ENCODE measurements around the gene S100A2. TPM values are rescaled to one million over a fixed set of nuclear protein-coding genes. Genes with fewer than 3 reads are reported as not detected.
A peak's percentile ranks its signal among the peaks of the same experiment; 100 is the strongest.
"Not testable (repeated sequence)": the region's sequence is repeated elsewhere in the genome, so short reads cannot be mapped to it uniquely, and the experiment has no call there.

Gene S100A2
- total RNA-seq, 1 experiment from 2014 or later: 5.3 TPM

DNA sequence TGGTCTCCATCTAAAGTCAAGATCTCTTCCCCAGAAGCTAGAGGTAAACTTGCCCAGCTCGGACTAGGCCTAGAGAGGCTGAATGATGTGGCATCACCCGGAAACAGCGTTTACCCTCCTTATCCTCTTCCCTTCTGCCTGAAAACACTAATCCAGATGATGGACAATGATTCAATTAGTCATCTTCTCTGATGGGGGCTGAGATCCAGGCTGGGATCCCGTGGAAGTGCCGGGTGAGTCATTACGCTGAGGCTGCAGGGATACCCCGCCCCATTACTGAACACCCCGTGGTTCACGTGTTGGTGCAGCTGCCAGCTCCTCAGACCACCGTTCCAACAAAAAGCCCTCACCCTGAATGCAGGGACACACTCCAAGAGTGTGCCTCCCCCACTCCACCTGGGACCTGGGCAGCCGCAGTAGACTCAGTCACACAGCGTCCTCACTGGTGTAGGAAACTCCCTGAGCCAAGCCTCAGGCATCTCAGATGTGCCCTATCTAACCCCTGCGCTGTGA lies 31.9 kb downstream of the S100A2 start:
- DNase-seq (ENCODE audit: low read depth in 1 of 2, low spot score in 2 of 2): peak; percentile 90 to 91
- Histone ChIP-seq H3K9me3 (replicated peaks) (no peaks in the 10 kb centered on the region), H3K4me1 (replicated peaks) (peaks cover 40% of the 10 kb centered on the region), H3K27me3 (replicated peaks) (no peaks in the 10 kb centered on the region), H3K4me3 (peak overlapping the region; percentile 73), H3K27ac (peak overlapping the region; percentile 86), H3K36me3 (peaks cover 32% of the 10 kb centered on the region)

GRCh38 chr1:153532769-153533599 lies 32.7 kb downstream of the S100A2 start:
- Histone ChIP-seq H3K4me3 (peak overlapping the region; percentile 73), H3K27ac (peak overlapping the region; percentile 86), H3K36me3 (peaks cover 32% of the 10 kb centered on the region), H3K27me3 (replicated peaks) (no peaks in the 10 kb centered on the region), H3K4me1 (replicated peaks) (peaks cover 40% of the 10 kb centered on the region), H3K9me3 (replicated peaks) (no peaks in the 10 kb centered on the region)
- DNase-seq (ENCODE audit: low read depth in 1 of 2, low spot score in 2 of 2): peak; percentile 76 to 80

DNA sequence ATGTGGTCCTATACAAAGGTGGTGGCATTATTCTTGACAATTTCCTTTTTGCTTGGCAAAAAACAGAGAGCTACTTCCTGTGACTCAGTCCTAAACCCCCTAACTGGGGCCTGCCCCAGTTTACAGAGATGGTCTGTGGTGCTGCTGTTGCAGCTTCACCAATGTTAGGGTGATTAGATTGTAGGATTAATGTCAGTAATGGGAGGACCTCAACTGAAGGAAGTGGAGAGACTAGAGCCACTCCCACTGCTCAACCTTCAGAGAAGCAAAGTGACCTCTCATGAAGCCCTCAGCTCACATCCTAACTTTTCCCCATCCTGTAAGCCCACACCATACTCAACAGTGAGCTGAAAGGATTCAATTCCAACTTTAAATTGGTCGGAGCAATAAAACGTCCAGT lies 33.5 kb downstream of the S100A2 start:
- H3K9me3 ChIP-seq (replicated peaks): no peaks in the 10 kb centered on the region
- no peak overlapping the region for H3K27ac ChIP-seq
- peaks cover 40% of the 10 kb centered on the region for H3K4me1 ChIP-seq (replicated peaks)
- no peak for DNase-seq (ENCODE audit: low read depth in 1 of 2, low spot score in 2 of 2)
- peaks cover 32% of the 10 kb centered on the region for H3K36me3 ChIP-seq
- no peak overlapping the region for H3K4me3 ChIP-seq
- no peaks in the 10 kb centered on the region for H3K27me3 ChIP-seq (replicated peaks)

- no peak overlapping the region for H3K4me3 ChIP-seq
- no peaks in the 10 kb centered on the region for H3K9me3 ChIP-seq (replicated peaks)
- no peak overlapping the region for H3K27ac ChIP-seq
- peaks cover 38% of the 10 kb centered on the region for H3K4me1 ChIP-seq (replicated peaks)
- peaks cover 32% of the 10 kb centered on the region for H3K36me3 ChIP-seq
- H3K27me3 ChIP-seq (replicated peaks): no peaks in the 10 kb centered on the region
- DNase-seq (ENCODE audit: low read depth in 1 of 2, low spot score in 2 of 2): no peak
Measured at GRCh38 chr1:153531638-153532037, 34.0 kb downstream of the S100A2 start.

DNA sequence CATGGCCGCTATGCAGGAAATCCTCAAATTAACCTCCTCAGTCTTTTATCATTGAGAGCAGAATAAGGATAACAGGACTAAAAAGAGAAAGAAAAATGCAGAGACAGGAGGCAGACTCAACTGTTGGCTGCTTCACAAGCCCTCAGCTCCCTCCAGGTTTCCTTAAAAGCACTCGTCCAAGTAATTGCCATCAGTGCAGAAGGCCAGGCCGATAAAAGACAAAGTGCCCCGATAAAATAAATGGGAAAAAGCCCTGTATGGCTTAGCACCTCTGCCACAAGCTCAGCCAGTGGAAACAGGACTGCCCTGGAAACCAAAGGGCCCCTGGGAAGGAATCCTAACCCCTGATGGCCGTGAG lies 38.0 kb downstream of the S100A2 start:
- DNase-seq (ENCODE audit: low read depth in 1 of 2, low spot score in 2 of 2): no peak
- H3K36me3 ChIP-seq: peaks cover 3% of the 10 kb centered on the region
- H3K4me3 ChIP-seq: no peak overlapping the region
- no peak overlapping the region for H3K27ac ChIP-seq
- peaks cover 6% of the 10 kb centered on the region for H3K4me1 ChIP-seq (replicated peaks)
- H3K27me3 ChIP-seq (replicated peaks): no peaks in the 10 kb centered on the region
- no peaks in the 10 kb centered on the region for H3K9me3 ChIP-seq (replicated peaks)

- no peak overlapping the region for H3K4me3 ChIP-seq
- DNase-seq (ENCODE audit: low read depth in 1 of 2, low spot score in 2 of 2): no peak
- no peaks in the 10 kb centered on the region for H3K27me3 ChIP-seq (replicated peaks)
- peaks cover 2% of the 10 kb centered on the region for H3K4me1 ChIP-seq (replicated peaks)
- no peak overlapping the region for H3K27ac ChIP-seq
- no peaks in the 10 kb centered on the region for H3K9me3 ChIP-seq (replicated peaks)
- H3K36me3 ChIP-seq: peaks cover 3% of the 10 kb centered on the region; the same call in 1 of the 2 replicates
Measured at GRCh38 chr1:153527023-153527682, 38.5 kb downstream of the S100A2 start.

- Histone ChIP-seq H3K4me1 (replicated peaks) (no peaks in the 10 kb centered on the region), H3K27ac (no peak overlapping the region), H3K36me3 (peaks cover 3% of the 10 kb centered on the region; the same call in 1 of the 2 replicates), H3K4me3 (no peak overlapping the region), H3K27me3 (replicated peaks) (no peaks in the 10 kb centered on the region), H3K9me3 (replicated peaks) (no peaks in the 10 kb centered on the region)
- DNase-seq (ENCODE audit: low read depth in 1 of 2, low spot score in 2 of 2): no peak
Measured at GRCh38 chr1:153526132-153526543, 39.5 kb downstream of the S100A2 start.

DNA sequence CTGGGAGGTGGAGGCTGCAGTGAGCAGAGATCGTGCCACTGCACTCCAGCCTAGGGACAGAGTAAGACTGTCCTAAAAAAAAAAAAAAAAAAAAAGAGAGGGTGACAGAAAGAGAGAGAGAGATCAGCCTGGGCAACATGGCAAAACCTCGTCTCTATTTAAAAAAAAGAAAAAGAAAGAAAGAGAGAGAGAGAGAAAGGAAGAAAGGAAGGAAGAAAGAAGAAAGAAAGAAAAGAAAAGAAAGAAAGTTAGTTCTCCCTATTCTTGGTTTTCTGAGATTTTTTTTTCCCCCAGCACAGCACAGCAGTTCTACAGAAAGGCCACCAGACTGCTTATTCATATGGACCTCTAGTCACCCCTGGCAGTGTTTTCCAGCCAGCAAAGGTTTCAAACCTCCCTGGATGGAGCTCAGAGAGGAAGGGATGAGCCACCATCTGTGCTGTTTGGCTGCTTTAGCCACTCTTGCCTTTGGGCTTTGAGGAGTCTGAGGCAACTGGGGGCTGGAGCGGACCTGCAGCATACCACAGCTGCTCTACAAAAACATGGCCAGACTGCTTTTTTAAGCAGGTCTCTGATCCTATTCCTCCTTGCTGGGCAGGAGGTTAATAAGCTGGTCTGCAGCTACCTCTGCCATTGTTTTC lies 40.4 kb downstream of the S100A2 start:
- Histone ChIP-seq H3K4me1 (replicated peaks) (no peaks in the 10 kb centered on the region), H3K27me3 (replicated peaks) (no peaks in the 10 kb centered on the region), H3K9me3 (replicated peaks) (no peaks in the 10 kb centered on the region), H3K36me3 (0 out of 2 replicates have a peak, but pooled peaks cover 3% of the 10 kb centered on the region), H3K4me3 (no peak overlapping the region), H3K27ac (no peak overlapping the region)
- no peak for DNase-seq (ENCODE audit: low read depth in 1 of 2, low spot score in 2 of 2)

- not testable (repeated sequence) for H3K4me3 ChIP-seq; H3K4me1 ChIP-seq (replicated peaks); H3K36me3 ChIP-seq; H3K9me3 ChIP-seq (replicated peaks); H3K27me3 ChIP-seq (replicated peaks); H3K27ac ChIP-seq; DNase-seq (ENCODE audit: low read depth in 1 of 2, low spot score in 2 of 2)
Measured at GRCh38 chr1:153522353-153523048, 43.1 kb downstream of the S100A2 start.

GRCh38 chr1:153521808-153522207 lies 43.8 kb downstream of the S100A2 start:
- not testable (repeated sequence) for H3K27me3 ChIP-seq (replicated peaks); DNase-seq (ENCODE audit: low read depth in 1 of 2, low spot score in 2 of 2); H3K4me3 ChIP-seq; H3K9me3 ChIP-seq (replicated peaks); H3K4me1 ChIP-seq (replicated peaks); H3K27ac ChIP-seq; H3K36me3 ChIP-seq

DNA sequence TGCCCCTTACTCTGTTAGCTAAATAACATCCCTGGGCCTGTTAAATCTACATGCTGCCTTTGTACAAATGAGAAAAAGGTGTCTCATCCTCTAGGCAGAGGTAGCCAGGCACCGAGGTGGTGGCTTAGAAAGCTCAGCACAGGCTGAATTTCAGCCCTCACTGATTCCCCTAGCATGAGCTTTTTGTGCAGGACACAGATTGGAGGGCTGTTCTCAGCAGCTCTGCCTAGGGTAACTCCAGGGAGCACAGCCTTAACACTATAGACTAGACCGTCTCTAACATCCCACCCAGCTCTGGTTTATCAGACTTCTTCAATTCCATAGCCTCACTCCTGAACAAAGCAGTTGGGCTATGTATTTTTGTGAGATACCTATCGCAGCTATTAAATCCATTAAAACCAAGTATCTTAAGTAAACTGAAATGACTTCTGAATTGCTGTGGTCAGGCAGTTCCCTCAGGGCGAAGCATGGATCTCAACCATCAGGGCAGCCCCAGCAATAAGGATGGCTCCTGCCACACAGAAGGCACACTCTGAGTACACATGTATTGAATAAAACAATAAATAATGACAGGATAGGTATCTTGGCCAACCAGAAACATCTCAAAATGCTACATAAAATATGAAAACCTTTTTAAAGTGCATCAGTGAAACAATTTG lies 44.7 kb downstream of the S100A2 start:
- DNase-seq (ENCODE audit: low read depth in 1 of 2, low spot score in 2 of 2): no peak
- H3K4me1 ChIP-seq (replicated peaks): 0 out of 2 replicates have a peak, but pooled peaks cover 3% of the 10 kb centered on the region
- no peaks in the 10 kb centered on the region for H3K9me3 ChIP-seq (replicated peaks)
- H3K36me3 ChIP-seq: no peaks in the 10 kb centered on the region
- no peaks in the 10 kb centered on the region for H3K27me3 ChIP-seq (replicated peaks)
- no peak overlapping the region for H3K4me3 ChIP-seq
- H3K27ac ChIP-seq: no peak overlapping the region

DNA sequence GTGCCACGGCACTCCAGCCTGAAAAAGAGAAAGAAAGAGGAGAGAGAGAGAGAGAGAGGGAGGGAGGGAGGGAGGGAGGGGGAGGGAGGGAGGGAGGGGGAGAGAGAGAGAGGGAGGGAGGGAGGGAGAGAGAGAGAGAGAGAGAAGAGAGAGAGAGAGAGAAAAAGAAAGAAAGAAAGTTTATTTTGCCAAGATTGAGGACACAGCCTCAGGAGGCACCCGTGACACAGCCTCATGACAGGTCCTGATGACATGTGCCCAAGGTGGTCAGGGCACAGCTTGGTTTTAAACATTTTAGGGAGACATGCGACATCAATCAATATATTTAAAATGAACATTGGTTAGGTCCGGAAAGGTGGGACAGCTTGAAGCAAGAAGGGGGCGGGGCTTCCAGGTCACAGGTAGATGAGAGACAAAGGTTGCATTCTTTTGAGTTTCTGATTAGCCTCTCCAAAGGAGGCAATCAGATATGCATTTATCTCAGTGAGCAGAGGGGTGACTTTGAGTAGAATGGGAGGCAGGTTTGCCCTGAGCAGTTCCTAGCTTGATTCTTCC lies 45.4 kb downstream of the S100A2 start:
- H3K36me3 ChIP-seq; DNase-seq (ENCODE audit: low read depth in 1 of 2, low spot score in 2 of 2); H3K9me3 ChIP-seq (replicated peaks); H3K27ac ChIP-seq; H3K27me3 ChIP-seq (replicated peaks); H3K4me3 ChIP-seq; H3K4me1 ChIP-seq (replicated peaks): not testable (repeated sequence)

GRCh38 chr1:153519242-153519641 lies 46.4 kb downstream of the S100A2 start:
- no peak for DNase-seq (ENCODE audit: low read depth in 1 of 2, low spot score in 2 of 2)
- 0 out of 2 replicates have a peak, but pooled peaks cover 3% of the 10 kb centered on the region for H3K4me1 ChIP-seq (replicated peaks)
- no peak overlapping the region for H3K27ac ChIP-seq
- no peaks in the 10 kb centered on the region for H3K36me3 ChIP-seq
- no peaks in the 10 kb centered on the region for H3K9me3 ChIP-seq (replicated peaks)
- H3K27me3 ChIP-seq (replicated peaks): no peaks in the 10 kb centered on the region
- no peak overlapping the region for H3K4me3 ChIP-seq
